GM18505 (cell line): ENCODE measurements around the gene BRD2.

Experiments
- ATAC-seq: cut with Tn5 transposase; IDR thresholded peaks from one replicate; pipeline ENCODE4 v1.9.1; 2021; ENCODE audit not compliant: unreplicated experiment
- POLR2A ChIP-seq: IDR thresholded peaks from 4 replicates; pipeline ENCODE4 v1.6.1; 2011; ENCODE audit warnings: borderline replicate concordance; ENCODE audit not compliant: insufficient read depth, insufficient read length; ENCODE audit errors: extremely low read depth

BRD2 gene

GRCh38 chr6:32954267-32954666, 14.1 kb upstream of the BRD2 start:
- ATAC-seq, result no peak
- no peak for TF ChIP-seq POLR2A

DNA sequence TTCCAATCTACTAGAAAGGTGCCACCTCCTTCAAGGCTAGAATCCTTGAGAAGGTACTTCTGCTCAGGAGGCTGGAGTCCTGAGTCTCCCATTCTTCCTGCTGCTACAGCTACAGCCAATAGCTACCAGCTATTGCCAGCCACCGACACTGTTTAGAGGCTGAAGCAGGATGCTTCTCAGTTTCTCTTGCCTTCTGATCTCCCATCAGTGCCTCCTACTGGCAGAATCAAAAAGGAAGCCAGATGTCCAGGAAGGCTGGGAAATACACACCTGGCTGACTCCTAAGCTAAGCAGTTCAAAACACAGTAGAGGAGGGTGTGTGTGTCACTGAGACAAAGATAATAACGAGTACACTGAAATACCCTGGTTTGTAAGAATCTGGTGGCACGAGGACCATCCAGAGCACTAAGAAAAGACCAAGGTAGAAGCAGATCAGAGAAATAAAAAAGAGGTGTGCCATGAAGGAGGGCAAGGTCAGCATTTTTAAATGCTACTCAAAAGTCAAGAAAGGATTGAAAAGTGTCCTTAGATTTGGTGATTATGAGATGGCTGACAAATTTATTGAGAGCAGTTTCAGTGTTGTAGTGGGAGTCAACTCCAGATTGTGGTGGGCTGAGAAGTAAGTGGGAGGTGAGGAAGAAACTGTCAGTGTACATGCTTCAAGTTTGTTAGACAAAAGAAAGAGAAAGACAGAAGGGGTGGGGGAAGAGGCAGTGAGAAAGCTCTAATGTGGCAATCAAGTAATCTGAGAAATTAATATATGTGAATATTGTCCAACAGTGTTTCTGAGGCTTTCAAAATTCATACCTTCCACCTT, 13.2 kb upstream of the BRD2 start:
- no peak for ATAC-seq

GRCh38 chr6:32956176-32956575, 12.2 kb upstream of the BRD2 start:
- no peak for TF ChIP-seq POLR2A
- ATAC-seq, result no peak

More for the DNA sequence above, 13.2 kb upstream of the BRD2 start:
- TF ChIP-seq POLR2A, result no peak

DNA sequence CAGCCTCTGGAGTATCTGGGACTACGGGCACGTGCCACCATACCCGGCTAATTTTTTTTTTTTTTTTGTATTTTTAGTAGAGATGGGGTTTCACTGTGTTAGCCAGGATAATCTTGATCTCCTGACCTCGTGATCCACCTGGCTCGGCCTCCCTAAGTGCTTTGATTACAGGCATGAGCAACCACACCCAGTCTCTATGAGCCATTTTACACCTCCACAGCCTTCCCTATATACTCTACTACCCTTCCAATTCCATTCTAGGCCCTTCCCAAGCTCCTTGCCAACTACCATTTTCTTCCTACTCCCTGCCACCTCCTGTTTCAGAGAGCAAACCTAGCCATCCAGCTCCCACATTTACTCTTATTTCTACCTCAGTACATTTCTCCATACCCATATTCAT, 7.8 kb upstream of the BRD2 start:
- TF ChIP-seq POLR2A, result no peak
- ATAC-seq, result no peak

DNA sequence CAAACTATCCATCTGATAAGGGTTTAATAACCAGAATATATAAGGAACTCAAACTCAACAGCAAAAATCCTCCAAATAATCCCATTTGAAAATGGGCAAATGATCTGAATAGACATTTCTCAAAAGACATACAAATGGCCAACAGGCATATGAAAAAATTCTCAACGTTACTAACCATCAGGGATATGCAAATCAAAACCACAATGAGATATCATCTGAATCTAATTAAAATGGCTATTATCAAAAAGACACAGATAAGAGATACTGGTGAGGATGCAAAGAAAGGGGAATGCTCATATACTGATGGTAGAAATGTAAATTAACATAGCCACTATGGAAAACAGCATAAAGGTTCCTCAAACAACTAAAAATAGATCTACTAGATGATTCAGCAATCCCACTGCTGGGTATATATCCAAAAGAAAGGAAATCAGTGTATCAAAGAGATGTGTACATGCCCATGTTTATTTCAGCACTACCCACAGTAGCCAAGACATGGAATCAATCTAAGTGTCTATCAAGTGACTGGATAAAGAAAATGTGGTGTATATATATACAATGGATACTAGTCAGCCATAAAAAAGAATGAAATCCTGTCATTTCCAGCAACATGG, 6.1 kb upstream of the BRD2 start:
- no peak for TF ChIP-seq POLR2A
- no peak for ATAC-seq

GRCh38 chr6:32963866-32964265, 4.5 kb upstream of the BRD2 start:
- TF ChIP-seq POLR2A, result no peak
- ATAC-seq, result no peak

GRCh38 chr6:32964776-32965175, 3.6 kb upstream of the BRD2 start:
- TF ChIP-seq POLR2A, result no peak
- ATAC-seq, result no peak

GRCh38 chr6:32967151-32968091, 973 bp upstream of the BRD2 start:
- no peak for ATAC-seq
- TF ChIP-seq POLR2A, result peak; percentile 18

DNA sequence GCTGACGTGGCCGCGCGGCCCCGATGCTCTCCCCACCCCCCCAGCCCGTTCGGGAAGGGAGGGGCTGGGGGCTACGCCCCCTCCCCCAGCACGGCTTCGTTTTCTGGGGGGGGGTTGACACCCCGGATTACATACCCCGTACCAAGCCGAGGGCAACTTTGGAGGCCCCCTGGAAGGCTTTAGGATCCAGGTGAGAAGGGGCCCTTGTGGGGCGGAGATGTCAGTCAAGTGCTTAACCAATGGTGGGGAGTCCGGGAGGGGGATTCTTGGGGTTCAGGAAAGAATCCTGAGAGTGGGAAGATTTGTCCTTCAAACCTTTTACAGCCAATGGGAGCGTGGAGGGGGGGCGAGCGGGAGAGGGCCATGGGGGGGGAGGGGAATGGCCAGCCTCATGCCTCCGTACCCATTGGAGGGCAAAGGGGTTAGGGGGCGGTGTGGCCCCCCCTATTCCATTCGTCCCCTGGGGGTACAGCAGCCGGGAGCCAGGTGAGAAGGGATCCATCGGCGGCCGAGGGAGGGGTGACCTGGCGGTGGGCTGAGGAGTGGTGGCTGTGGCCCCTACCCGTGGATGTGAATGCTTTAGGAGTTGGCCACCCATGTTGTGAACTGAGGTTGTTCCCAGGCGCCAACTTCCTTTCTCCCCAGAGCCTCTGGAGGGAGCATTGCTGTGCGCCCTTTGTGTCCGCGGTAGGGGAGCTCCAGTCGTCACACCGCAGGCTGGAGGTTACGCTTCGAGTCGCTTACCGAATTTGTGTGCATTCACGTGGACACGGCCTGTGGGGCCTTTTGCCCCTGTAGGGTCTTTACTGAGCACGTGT, 682 bp downstream of the BRD2 start:
- TF ChIP-seq POLR2A, result no peak
- no peak for ATAC-seq

- no peak for TF ChIP-seq POLR2A
- no peak for ATAC-seq
Measured at GRCh38 chr6:32969685-32970412, 1.5 kb downstream of the BRD2 start.

DNA sequence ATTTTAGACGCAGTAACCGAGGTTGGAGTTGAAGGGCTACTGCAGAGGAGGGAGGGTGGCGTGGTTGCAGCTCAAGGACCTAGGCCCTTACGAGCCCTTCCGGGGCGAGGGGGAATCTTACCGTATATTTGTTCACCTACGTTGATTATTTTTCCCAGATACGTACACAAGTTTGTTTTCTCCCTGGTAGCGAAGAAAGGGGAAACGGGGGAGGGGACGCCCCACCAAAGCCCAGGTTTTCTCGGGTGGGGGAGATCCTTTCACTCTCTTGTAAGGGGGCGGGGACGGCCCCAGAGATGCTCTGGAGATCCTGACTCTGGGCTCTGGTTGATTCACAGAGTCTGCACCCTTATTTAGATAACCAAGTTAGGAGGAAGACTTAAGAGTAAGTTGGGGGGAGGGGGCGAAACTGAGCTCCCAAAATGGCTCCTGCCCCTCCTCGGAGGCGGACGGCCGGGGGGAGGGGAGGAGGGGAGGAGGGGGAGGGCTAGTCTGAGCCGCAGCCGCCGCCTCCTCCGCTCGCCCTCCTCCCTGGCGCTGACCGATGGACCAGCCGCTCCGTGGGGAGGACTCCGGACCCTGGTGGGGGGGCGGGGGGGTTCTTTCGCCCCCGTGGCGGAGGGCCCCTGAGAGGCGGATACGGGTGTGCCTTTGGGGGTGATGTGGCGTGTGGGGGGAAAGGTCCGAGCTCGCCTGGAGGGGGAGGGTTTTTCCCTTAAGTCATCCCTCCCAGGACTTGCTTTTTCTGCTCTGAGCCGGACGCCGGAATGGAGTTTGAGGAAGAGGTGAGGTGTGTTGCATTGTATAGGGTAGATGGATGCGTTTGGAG, 2.2 kb downstream of the BRD2 start:
- TF ChIP-seq POLR2A, result peak; percentile 70
- no peak for ATAC-seq
